Neural progenitor cell (in vitro differentiated cells): Measurements from ENCODE around the gene CNKSR1. TPM values are rescaled to one million over a fixed set of nuclear protein-coding genes. Genes with fewer than 3 reads are reported as not detected.
"Not testable (repeated sequence)": the region's sequence is repeated elsewhere in the genome, so short reads cannot be mapped to it uniquely, and the experiment has no call there.

ENCODE experiments used
- DNase-seq: peaks from one replicate; pipeline ENCODE4 v3.0.0-alpha.2; 2016; ENCODE audit warnings: low spot score
- H2AFZ ChIP-seq: fragments of 200-600 bp; sonication (generic); replicated peaks from 2 replicates; pipeline ENCODE4 v1.6.1; 2016; ENCODE audit warnings: antibody characterized with exemption
- H3F3A ChIP-seq: fragments of 200-600 bp; sonication (generic); 2 replicates; pipeline ENCODE4 v1.6.1; 2016; ENCODE audit warnings: antibody characterized with exemption, low read depth
- H3K27ac ChIP-seq: fragments of 200-600 bp; sonication (generic); 2 replicates; pipeline ENCODE4 v1.5.1; 2016; ENCODE audit warnings: mild to moderate bottlenecking
- H3K27me3 ChIP-seq: fragments of 200-600 bp; sonication (generic); 2 replicates; pipeline ENCODE4 v1.6.1; 2016; ENCODE audit warnings: mild to moderate bottlenecking, moderate library complexity
- H3K36me3 ChIP-seq: fragments of 200-600 bp; sonication (generic); 2 replicates; pipeline ENCODE4 v1.5.1; 2016
- H3K4me1 ChIP-seq: fragments of 200-600 bp; sonication (generic); 2 replicates; pipeline ENCODE4 v1.6.1; 2016; ENCODE audit warnings: mixed run types
- H3K4me2 ChIP-seq: fragments of 200-600 bp; sonication (generic); 2 replicates; pipeline ENCODE4 v1.6.1; 2016
- H3K4me3 ChIP-seq: fragments of 200-600 bp; sonication (generic); 2 replicates; pipeline ENCODE4 v1.5.1; 2016
- H3K79me2 ChIP-seq: fragments of 200-600 bp; sonication (generic); 2 replicates; pipeline ENCODE4 v1.6.1; 2016; ENCODE audit warnings: low read depth
- H3K9ac ChIP-seq: fragments of 200-600 bp; sonication (generic); 2 replicates; pipeline ENCODE4 v1.6.1; 2016
- H3K9me3 ChIP-seq: fragments of 200-600 bp; sonication (generic); 2 replicates; pipeline ENCODE4 v1.5.1; 2016; ENCODE audit warnings: low read depth
- H4K20me1 ChIP-seq: fragments of 200-600 bp; sonication (generic); 2 replicates; pipeline ENCODE4 v1.6.1; 2016; ENCODE audit warnings: low read depth
- H3K27ac Mint-ChIP-seq: 3 replicates; pipeline ENCODE4 v1.8.0; 2021; ENCODE audit warnings: mixed read lengths
- H3K27me3 Mint-ChIP-seq: 2 replicates; pipeline ENCODE4 v1.8.0; 2022; ENCODE audit warnings: low read depth, mild to moderate bottlenecking, inconsistent platforms, moderate library complexity, mixed read lengths; ENCODE audit not compliant: insufficient read depth
- H3K36me3 Mint-ChIP-seq: 3 replicates; pipeline ENCODE4 v1.8.0; 2021; ENCODE audit warnings: mixed read lengths
- H3K4me1 Mint-ChIP-seq: 3 replicates; pipeline ENCODE4 v1.8.0; 2021; ENCODE audit warnings: mixed read lengths
- H3K4me3 Mint-ChIP-seq: 3 replicates; pipeline ENCODE4 v1.8.0; 2021; ENCODE audit warnings: mild to moderate bottlenecking, moderate library complexity, mixed read lengths
- H3K9me3 Mint-ChIP-seq: 3 replicates; pipeline ENCODE4 v1.8.0; 2020; ENCODE audit warnings: mixed read lengths
- EZH2 ChIP-seq: fragments of 200-600 bp; sonication (generic); IDR thresholded peaks from 2 replicates; pipeline ENCODE4 v1.6.1; 2017; ENCODE audit warnings: antibody characterized with exemption, mild to moderate bottlenecking, moderate library complexity
- EZH2phosphoT487 ChIP-seq: fragments of 200-600 bp; sonication (generic); IDR thresholded peaks from 2 replicates; pipeline ENCODE4 v1.6.1; 2017; ENCODE audit warnings: antibody characterized with exemption
- total RNA-seq: library from RNA; depleted of rRNA; stranded (reverse); fragments of >200 nt; gene quantifications from 2 replicates; pipeline ENCODE4 v1.2.3, GENCODE V29; 2015; ENCODE audit warnings: low replicate concordance
- TF ChIP-seq, protein P1 (sequence below): fragments of 200-600 bp; sonication (generic); IDR thresholded peaks from 2 replicates; pipeline ENCODE4 v1.5.1; 2017; ENCODE audit warnings: antibody characterized with exemption, mild to moderate bottlenecking

The CNKSR1 gene
- total RNA-seq, 1 donor from 2014 or later: 7.8 TPM

DNA sequence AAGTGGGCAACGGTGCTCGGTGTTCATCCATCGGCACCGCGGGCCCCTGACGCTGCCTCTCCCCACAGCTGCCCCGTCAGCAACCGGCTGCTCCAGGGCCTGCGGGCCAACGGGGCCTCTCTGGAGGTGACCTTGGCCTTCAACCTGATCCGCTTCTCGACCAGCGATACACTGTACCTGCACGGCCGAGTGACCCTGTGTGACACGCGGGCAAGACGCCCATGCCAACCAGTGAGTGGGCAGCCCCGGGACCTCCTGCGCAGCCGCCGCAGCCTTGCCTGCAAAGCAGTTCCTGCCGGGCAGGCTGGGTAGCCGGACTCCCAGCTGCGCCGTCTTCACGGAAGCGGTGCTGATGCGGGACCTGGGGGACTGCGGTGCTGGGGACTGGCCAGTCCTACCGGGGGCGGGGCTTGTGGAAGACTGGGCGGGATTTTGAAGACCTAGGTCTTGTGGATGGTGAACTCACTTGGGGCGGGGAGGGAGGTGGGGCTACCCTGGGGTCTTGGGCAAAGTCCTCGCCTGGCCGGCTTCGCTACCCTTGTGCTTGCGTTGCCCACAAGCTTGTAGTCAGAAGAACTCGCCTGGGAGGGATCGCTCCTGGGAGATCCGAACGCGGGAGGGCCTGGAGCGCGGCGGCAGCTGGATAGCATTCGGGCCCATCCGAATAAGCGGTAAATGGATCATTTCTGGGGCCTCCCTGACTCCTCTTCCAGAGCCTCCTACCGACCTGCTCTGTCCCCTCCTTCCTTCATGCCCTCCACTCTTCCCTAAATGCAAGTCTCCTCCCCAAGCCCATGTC is 47.9 kb downstream of the CNKSR1 start:
- no peaks in the 10 kb centered on the region for H3K9me3 Mint-ChIP-seq
- H3K36me3 Mint-ChIP-seq: no peaks in the 10 kb centered on the region
- Histone ChIP-seq H3K4me1 (peaks cover 8% of the 10 kb centered on the region), H3K36me3 (no peaks in the 10 kb centered on the region), H3K79me2 (no peaks in the 10 kb centered on the region), H3K4me3 (peak overlapping the region; percentile 49), H3F3A (peaks cover 18% of the 10 kb centered on the region), H3K9ac (no peak overlapping the region), H3K27ac (no peak overlapping the region), H3K4me2 (peak overlapping the region; percentile 86), H3K9me3 (no peaks in the 10 kb centered on the region), H2AFZ (peak overlapping the region; percentile 74), H4K20me1 (no peaks in the 10 kb centered on the region), H3K27me3 (peaks cover 51% of the 10 kb centered on the region)
- H3K4me1 Mint-ChIP-seq: peaks cover 12% of the 10 kb centered on the region
- H3K27ac Mint-ChIP-seq: no peak overlapping the region
- DNase-seq: peak; percentile 93
- H3K4me3 Mint-ChIP-seq: peak overlapping the region; percentile 79
- TF ChIP-seq EZH2 (peak; percentile 5), EZH2phosphoT487 (no peak)
- TF ChIP-seq, protein P1, sequence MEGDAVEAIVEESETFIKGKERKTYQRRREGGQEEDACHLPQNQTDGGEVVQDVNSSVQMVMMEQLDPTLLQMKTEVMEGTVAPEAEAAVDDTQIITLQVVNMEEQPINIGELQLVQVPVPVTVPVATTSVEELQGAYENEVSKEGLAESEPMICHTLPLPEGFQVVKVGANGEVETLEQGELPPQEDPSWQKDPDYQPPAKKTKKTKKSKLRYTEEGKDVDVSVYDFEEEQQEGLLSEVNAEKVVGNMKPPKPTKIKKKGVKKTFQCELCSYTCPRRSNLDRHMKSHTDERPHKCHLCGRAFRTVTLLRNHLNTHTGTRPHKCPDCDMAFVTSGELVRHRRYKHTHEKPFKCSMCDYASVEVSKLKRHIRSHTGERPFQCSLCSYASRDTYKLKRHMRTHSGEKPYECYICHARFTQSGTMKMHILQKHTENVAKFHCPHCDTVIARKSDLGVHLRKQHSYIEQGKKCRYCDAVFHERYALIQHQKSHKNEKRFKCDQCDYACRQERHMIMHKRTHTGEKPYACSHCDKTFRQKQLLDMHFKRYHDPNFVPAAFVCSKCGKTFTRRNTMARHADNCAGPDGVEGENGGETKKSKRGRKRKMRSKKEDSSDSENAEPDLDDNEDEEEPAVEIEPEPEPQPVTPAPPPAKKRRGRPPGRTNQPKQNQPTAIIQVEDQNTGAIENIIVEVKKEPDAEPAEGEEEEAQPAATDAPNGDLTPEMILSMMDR: no peak
- H3K27me3 Mint-ChIP-seq: peaks cover 19% of the 10 kb centered on the region

DNA sequence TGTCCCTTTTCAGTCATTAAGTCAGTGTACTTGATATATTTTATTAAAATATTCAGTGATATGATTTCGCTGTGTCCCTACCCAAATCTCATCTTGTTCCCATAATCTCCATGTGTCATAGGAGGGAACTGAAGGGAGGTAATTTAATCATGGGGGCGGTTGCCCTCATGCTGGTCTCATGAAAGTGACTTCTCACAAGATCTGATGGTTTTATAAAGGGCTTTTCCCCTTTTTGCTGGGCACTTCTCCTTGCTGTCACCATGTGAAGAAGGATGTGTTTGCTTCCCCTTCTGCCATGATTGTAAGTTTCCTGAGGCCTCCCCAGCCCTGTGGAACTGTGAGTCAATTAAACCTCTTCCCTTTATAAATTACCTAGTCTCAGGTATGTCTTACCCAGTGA is 53.4 kb downstream of the CNKSR1 start:
- H3K9ac ChIP-seq, H3K4me2 ChIP-seq, H3K4me1 ChIP-seq, H3K27ac Mint-ChIP-seq, H3K27ac ChIP-seq, H3K4me3 Mint-ChIP-seq, H3K36me3 Mint-ChIP-seq, H3K9me3 Mint-ChIP-seq, H3K36me3 ChIP-seq, H3K4me3 ChIP-seq, H4K20me1 ChIP-seq, DNase-seq, H3K9me3 ChIP-seq, H2AFZ ChIP-seq: not testable (repeated sequence)
- H3F3A ChIP-seq: peaks cover 19% of the 10 kb centered on the region
- peaks cover 15% of the 10 kb centered on the region for H3K79me2 ChIP-seq
- H3K27me3 ChIP-seq: peaks cover 19% of the 10 kb centered on the region
- peaks cover 12% of the 10 kb centered on the region for H3K27me3 Mint-ChIP-seq
- peaks cover 14% of the 10 kb centered on the region for H3K4me1 Mint-ChIP-seq

DNA sequence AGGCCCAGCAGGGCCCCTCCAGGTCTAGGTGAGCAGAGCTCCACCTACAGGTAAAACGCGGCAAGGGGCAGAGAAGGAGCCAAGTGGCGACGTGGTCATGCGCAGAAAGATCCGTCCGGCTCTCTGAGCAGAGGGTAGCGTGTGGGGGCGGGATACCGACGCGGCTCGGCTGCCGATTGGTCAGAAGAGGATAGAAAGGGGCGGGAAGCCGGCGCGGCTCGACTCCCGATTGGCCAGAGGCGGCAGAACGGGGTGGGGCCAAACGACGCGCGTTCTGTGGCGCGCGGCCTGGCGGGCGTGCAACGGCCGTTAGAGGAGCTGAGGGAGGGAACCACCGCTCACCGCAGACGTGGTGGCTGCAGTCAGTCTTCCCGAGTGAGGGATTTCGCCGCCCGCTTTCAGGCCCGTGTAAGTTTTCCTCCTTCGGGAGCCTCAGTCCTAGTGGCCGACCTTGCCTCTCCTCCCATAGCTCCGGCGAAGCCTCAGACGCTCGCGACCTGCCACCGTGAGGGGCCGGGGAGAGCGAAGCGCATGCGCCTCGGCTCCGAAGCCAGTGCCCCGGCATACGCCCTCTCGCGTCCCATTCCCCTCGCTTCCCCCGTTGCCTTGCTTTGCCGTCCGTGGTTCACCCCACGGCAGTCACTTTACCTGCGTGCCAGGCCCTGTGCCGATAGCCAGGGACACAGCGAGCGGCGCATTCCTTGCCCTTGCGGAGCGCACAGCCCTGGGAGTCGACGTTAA is 56.8 kb downstream of the CNKSR1 start, which contains the start of gene CEP85:
Gene CEP85, plus strand, starts transcription at position 298 of the 741 bp plus-strand sequence. CDS start 5,584 bp downstream, outside the sequence.
- Histone ChIP-seq H4K20me1 (peaks cover 30% of the 10 kb centered on the region), H3K79me2 (peaks cover 49% of the 10 kb centered on the region), H3K9ac (peak within 1 kb of the TSS; percentile 61), H3K27me3 (no peaks in the 10 kb centered on the region), H2AFZ (peak within 1 kb of the TSS; percentile 86), H3K4me3 (peak within 1 kb of the TSS; percentile 84), H3K9me3 (no peaks in the 10 kb centered on the region), H3K36me3 (no peaks in the 10 kb centered on the region), H3F3A (peaks cover 13% of the 10 kb centered on the region), H3K4me1 (no peaks in the 10 kb centered on the region), H3K4me2 (peak within 1 kb of the TSS; percentile 87), H3K27ac (peak within 1 kb of the TSS; percentile 11)
- peak; percentile 99 for DNase-seq
- Mint-ChIP-seq H3K27ac (peak within 1 kb of the TSS; percentile 20), H3K4me1 (peaks cover 20% of the 10 kb centered on the region), H3K36me3 (peaks cover 15% of the 10 kb centered on the region), H3K27me3 (no peaks in the 10 kb centered on the region), H3K9me3 (peaks cover 2% of the 10 kb centered on the region), H3K4me3 (peak within 1 kb of the TSS; percentile 94)
- TF ChIP-seq EZH2 (no peak), EZH2phosphoT487 (no peak)
- TF ChIP-seq, protein P1: peak; percentile 89
